Right lobe of liver (tissue), 6 donors: ENCODE data around the gene URAD. TPM values are rescaled to one million over a fixed set of nuclear protein-coding genes. Genes with fewer than 3 reads are reported as not detected.
A peak's percentile ranks its signal among the peaks of the same experiment; 100 is the strongest.

Source experiments
- ATAC-seq, 4 donors: fragments of 200-7000 bp; cut with Tn5 transposase; one replicate each; pipeline ENCODE4 v1.9.1; 2020; ENCODE audit warnings: mild to moderate bottlenecking in 4 of 4, moderate library complexity in 4 of 4
- DNase-seq, 3 donors: peaks; one replicate each; pipeline ENCODE4 v3.0.0-alpha.2; 2020
- H3K27ac ChIP-seq, 3 donors: fragments of 200-600 bp; one replicate each; pipeline ENCODE4 v1.8.0; 2022
- H3K27me3 ChIP-seq, 2 donors: fragments of 200-600 bp; one replicate each; pipeline ENCODE4 v1.8.0; 2022
- H3K36me3 ChIP-seq, 4 donors: fragments of 200-600 bp; sonication (generic) in 1 of 4; one replicate each; pipeline versions ENCODE4 v1.5.1 to v1.8.0; 2017 to 2022; ENCODE audit warnings: control low read depth in 1 of 4
- H3K4me1 ChIP-seq, 4 donors: fragments of 200-600 bp; sonication (generic) in 1 of 4; one replicate each; pipeline versions ENCODE4 v1.5.1 to v1.8.0; 2017 to 2022; ENCODE audit warnings: control low read depth in 1 of 4
- H3K4me3 ChIP-seq, 3 donors: fragments of 200-600 bp; one replicate each; pipeline ENCODE4 v1.8.0; 2022
- H3K9me3 ChIP-seq, 4 donors: fragments of 200-600 bp; sonication (generic) in 1 of 4; one replicate each; pipeline versions ENCODE4 v1.5.1 to v1.8.0; 2017 to 2022; ENCODE audit warnings: control low read depth in 1 of 4
- CTCF ChIP-seq, 4 donors: fragments of 200-600 bp in 3 of 4; fragments of 450-650 bp in 1 of 4; IDR thresholded peaks; one replicate each; pipeline versions ENCODE4 v1.5.1 to v1.8.0; 2016 to 2022; ENCODE audit warnings: antibody characterized with exemption in 4 of 4, mild to moderate bottlenecking in 2 of 4
- POLR2A ChIP-seq: fragments of 450-650 bp; IDR thresholded peaks from one replicate; pipeline ENCODE4 v1.6.1; 2017; ENCODE audit warnings: antibody characterized with exemption, mild to moderate bottlenecking
- WGBS: methylation state at CpG from one replicate; pipeline ENCODE4 v1.1.6; 2018; ENCODE audit warnings: low coverage, low lambda C conversion rate; ENCODE audit not compliant: insufficient coverage; ENCODE audit errors: missing lambda C conversion rate; 5-methylcytosine and 5-hydroxymethylcytosine counted together
- intact Hi-C, 2 donors: fragments of 100-400 bp; cut with DNase I; formaldehyde crosslinking; loops; one replicate each; pipeline versions ENCODE4 v1.11.2 to v1.14.1; 2022
- total RNA-seq, 6 experiments: library from RNA; depleted of rRNA in 2 of 6; stranded (reverse); fragments of >200 nt in 2 of 6; fragmentation: NEBNext Ultra II Directional in 3 of 6; extraction: Animal tissue kit (Norgen Biotek cat#: 25700) in 3 of 6; gene quantifications; one replicate each; pipeline versions ENCODE4 v1.1.0 to v1.2.4, GENCODE V29; 2016 to 2023
- donor health status: DM: no; HTN: yes; CAD: no.
- donor health status: DM: no; HTN: no; CAD: no.
- donor health status: DM: no; HTN: no; CAD: no.
- donor health status: DM: no; HTN: yes; CAD: no.
- donor health status: DM: no; HTN: yes; CAD: no.

URAD gene
- total RNA-seq, 6 experiments from 2014 or later = not detected

DNA sequence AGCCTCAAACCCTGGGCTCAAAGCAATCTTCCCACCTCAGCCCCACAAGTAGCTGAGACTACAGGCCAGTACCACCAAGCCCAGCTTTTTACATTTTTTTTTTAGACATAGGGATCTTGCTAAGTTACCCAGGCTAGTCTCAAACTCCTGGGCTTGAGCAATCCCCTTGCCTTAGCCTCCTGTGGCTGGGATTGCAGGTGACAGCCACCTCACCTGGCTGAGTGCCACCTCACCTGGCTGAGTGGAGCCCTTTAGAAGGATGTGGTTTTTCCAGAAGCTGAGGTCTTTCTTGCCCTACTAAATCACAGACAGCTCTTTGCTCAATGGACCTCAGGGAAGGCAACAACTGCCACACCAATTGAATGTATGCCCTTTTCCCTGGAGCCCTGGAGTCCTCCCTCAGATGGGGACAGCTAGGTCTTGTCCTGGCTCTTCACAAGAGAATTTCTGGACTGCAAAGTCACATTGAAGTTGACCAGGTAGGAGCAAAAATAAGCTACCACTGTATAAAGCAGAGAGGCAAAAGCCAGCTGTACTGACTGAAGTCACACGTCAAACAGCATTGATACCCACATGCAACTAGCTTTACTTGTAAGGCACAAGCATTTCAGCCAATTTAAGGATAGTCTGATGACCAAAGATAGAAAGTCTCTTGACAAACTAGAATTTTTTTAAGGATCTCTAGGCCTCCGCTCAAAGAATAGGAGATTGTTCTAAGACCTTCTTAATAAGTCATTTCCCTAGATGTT lies 54.7 kb downstream of the URAD start:
- Histone ChIP-seq H3K4me3 (no peak overlapping the region), H3K36me3 (no peaks in the 10 kb centered on the region), H3K4me1 (no peaks in the 10 kb centered on the region), H3K27me3 (peaks cover 4 to 15% of the 10 kb centered on the region in 2 donors), H3K27ac (no peak overlapping the region), H3K9me3 (no peaks in the 10 kb centered on the region)
- WGBS = 77% methylated on average over 2 of the region's 2 CpGs
- intact Hi-C loops = no loop called here
- ATAC-seq (no peak), DNase-seq (no peak)
- no peak for TF ChIP-seq POLR2A
- TF ChIP-seq CTCF (IDR thresholded peaks at IDR 0.05) = no peak

GRCh38 chr13:27933118-27933517 lies 55.4 kb downstream of the URAD start:
- H3K4me3 ChIP-seq = no peak overlapping the region
- no peak for DNase-seq
- WGBS = 50% methylated on average over 1 of the region's 1 CpG
- H3K27ac ChIP-seq = no peak overlapping the region
- TF ChIP-seq POLR2A (no peak), CTCF (IDR thresholded peaks at IDR 0.05) (no peak)
- H3K36me3 ChIP-seq = no peaks in the 10 kb centered on the region
- no peak for ATAC-seq
- intact Hi-C loops = no loop called here
- no peaks in the 10 kb centered on the region for H3K4me1 ChIP-seq
- H3K9me3 ChIP-seq = no peaks in the 10 kb centered on the region
- peaks cover 8 to 15% of the 10 kb centered on the region in 2 donors for H3K27me3 ChIP-seq

- intact Hi-C loops = no loop called here
- DNase-seq = no peak
- Histone ChIP-seq H3K9me3 (no peaks in the 10 kb centered on the region), H3K36me3 (no peaks in the 10 kb centered on the region), H3K27me3 (peaks cover 22 to 26% of the 10 kb centered on the region in 2 donors), H3K4me1 (no peaks in the 10 kb centered on the region), H3K27ac (no peak overlapping the region), H3K4me3 (no peak overlapping the region)
- no peak for ATAC-seq
- no peak for TF ChIP-seq POLR2A
- TF ChIP-seq CTCF (IDR thresholded peaks at IDR 0.05) = no peak
Observed at GRCh38 chr13:27929868-27930267, 58.6 kb downstream of the URAD start.

- no peaks in the 10 kb centered on the region for H3K9me3 ChIP-seq
- DNase-seq = no peak
- intact Hi-C loops = no loop called here
- no peak overlapping the region for H3K27ac ChIP-seq
- no peak for TF ChIP-seq CTCF (IDR thresholded peaks at IDR 0.05)
- no peak for TF ChIP-seq POLR2A
- ATAC-seq = peak in 1 of 4 donors; percentile 11
- peaks cover 29 to 31% of the 10 kb centered on the region in 2 donors for H3K27me3 ChIP-seq
- 13% methylated on average over 12 of the region's 48 CpGs for WGBS
- no peaks in the 10 kb centered on the region for H3K4me1 ChIP-seq
- H3K36me3 ChIP-seq = no peaks in the 10 kb centered on the region
- H3K4me3 ChIP-seq = no peak overlapping the region
Observed at GRCh38 chr13:27928805-27929753, 59.4 kb downstream of the URAD start.
